Osteocyte (in vitro differentiated cells): ENCODE data around the gene CACNA2D3. TPM values are rescaled to one million over a fixed set of nuclear protein-coding genes. Genes with fewer than 3 reads are reported as not detected.
A peak's percentile ranks its signal among the peaks of the same experiment; 100 is the strongest.

ENCODE experiments used
- DNase-seq: peaks from one replicate; pipeline ENCODE4 v3.0.0; 2021; ENCODE audit warnings: mixed read lengths; ENCODE audit not compliant: unreplicated experiment; ENCODE audit errors: extremely low spot score
- H3K27ac Mint-ChIP-seq: one replicate; pipeline ENCODE4 v1.8.0; 2021; ENCODE audit warnings: mild to moderate bottlenecking, mixed read lengths; ENCODE audit not compliant: unreplicated experiment
- H3K27me3 Mint-ChIP-seq: one replicate; pipeline ENCODE4 v1.8.0; 2021; ENCODE audit warnings: mixed read lengths; ENCODE audit not compliant: unreplicated experiment
- H3K36me3 Mint-ChIP-seq: one replicate; pipeline ENCODE4 v1.8.0; 2021; ENCODE audit warnings: mixed read lengths; ENCODE audit not compliant: unreplicated experiment
- H3K4me1 Mint-ChIP-seq: one replicate; pipeline ENCODE4 v1.8.0; 2021; ENCODE audit warnings: mixed read lengths; ENCODE audit not compliant: unreplicated experiment
- H3K4me3 Mint-ChIP-seq: one replicate; pipeline ENCODE4 v1.8.0; 2021; ENCODE audit warnings: mild to moderate bottlenecking, moderate library complexity, mixed read lengths; ENCODE audit not compliant: unreplicated experiment
- H3K9me3 Mint-ChIP-seq: one replicate; pipeline ENCODE4 v1.8.0; 2021; ENCODE audit warnings: mixed read lengths; ENCODE audit not compliant: unreplicated experiment
- total RNA-seq: library from RNA; stranded (reverse); gene quantifications from 2 replicates; pipeline ENCODE4 v1.2.1, GENCODE V29; 2021
- TF ChIP-seq, protein P1 (sequence below): fragments of 200-600 bp; sonication (generic); IDR thresholded peaks from 2 replicates; pipeline ENCODE4 v1.5.0; 2021; ENCODE audit warnings: antibody characterized with exemption, mild to moderate bottlenecking, moderate library complexity

The CACNA2D3 gene
- total RNA-seq, 1 donor from 2014 or later: 0.46 TPM

DNA sequence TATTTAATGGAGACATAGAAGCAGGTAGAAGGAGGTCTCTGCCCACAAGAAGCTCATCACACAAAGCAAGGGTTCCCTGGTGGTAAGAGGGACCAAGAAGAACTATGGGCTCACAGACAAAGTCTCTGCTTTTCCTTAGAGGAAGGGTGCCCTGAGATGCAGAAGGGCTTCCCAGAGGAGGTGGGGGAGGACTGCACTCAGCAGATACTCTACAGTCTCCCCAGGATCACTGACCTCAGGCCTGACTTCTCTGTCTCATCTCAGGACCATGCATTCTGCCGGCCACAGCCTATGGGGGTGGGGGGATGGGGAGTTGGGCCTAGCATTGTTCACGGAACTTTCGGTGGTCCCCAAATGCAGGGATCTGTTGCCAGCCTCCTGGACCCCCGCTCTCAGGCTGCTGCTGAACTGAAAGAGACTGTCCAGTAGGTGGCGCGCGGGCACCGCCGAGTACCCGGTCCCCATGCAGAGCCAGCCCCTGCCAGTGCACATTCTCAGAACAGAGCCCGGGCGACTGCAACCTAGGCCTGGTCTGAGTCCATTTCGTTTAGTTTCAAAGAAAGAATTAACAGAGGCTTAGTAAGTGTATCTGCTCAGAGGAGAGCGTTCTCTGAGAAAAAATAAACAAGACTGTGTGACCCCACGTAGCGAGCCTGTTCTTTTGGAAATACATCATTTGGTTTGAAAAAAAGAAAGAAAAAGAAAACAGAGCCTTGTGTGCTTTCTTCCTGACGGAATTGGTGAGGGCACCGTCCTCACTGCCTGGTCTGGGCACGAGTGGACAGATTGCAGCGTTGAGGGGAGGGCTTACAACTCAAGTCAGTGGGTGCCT lies 731.4 kb downstream of the CACNA2D3 start:
- no peaks in the 10 kb centered on the region for H3K9me3 Mint-ChIP-seq
- no peak overlapping the region for H3K4me3 Mint-ChIP-seq

GRCh38 chr3:54856271-54856670 lies 733.9 kb downstream of the CACNA2D3 start:
- H3K27me3 Mint-ChIP-seq: peaks cover 8% of the 10 kb centered on the region
- peaks cover 8% of the 10 kb centered on the region for H3K4me1 Mint-ChIP-seq
- no peak overlapping the region for H3K27ac Mint-ChIP-seq
- DNase-seq: no peak
- TF ChIP-seq, protein P1, sequence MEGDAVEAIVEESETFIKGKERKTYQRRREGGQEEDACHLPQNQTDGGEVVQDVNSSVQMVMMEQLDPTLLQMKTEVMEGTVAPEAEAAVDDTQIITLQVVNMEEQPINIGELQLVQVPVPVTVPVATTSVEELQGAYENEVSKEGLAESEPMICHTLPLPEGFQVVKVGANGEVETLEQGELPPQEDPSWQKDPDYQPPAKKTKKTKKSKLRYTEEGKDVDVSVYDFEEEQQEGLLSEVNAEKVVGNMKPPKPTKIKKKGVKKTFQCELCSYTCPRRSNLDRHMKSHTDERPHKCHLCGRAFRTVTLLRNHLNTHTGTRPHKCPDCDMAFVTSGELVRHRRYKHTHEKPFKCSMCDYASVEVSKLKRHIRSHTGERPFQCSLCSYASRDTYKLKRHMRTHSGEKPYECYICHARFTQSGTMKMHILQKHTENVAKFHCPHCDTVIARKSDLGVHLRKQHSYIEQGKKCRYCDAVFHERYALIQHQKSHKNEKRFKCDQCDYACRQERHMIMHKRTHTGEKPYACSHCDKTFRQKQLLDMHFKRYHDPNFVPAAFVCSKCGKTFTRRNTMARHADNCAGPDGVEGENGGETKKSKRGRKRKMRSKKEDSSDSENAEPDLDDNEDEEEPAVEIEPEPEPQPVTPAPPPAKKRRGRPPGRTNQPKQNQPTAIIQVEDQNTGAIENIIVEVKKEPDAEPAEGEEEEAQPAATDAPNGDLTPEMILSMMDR: no peak
- H3K36me3 Mint-ChIP-seq: no peaks in the 10 kb centered on the region
- H3K9me3 Mint-ChIP-seq: no peaks in the 10 kb centered on the region
- no peak overlapping the region for H3K4me3 Mint-ChIP-seq

More for the DNA sequence above, 731.4 kb downstream of the CACNA2D3 start:
- peaks cover 23% of the 10 kb centered on the region for H3K27me3 Mint-ChIP-seq
- H3K27ac Mint-ChIP-seq: no peak overlapping the region
- no peaks in the 10 kb centered on the region for H3K36me3 Mint-ChIP-seq
- peak; percentile 93 for DNase-seq
- peaks cover 8% of the 10 kb centered on the region for H3K4me1 Mint-ChIP-seq
- TF ChIP-seq, protein P1: peak; percentile 96

DNA sequence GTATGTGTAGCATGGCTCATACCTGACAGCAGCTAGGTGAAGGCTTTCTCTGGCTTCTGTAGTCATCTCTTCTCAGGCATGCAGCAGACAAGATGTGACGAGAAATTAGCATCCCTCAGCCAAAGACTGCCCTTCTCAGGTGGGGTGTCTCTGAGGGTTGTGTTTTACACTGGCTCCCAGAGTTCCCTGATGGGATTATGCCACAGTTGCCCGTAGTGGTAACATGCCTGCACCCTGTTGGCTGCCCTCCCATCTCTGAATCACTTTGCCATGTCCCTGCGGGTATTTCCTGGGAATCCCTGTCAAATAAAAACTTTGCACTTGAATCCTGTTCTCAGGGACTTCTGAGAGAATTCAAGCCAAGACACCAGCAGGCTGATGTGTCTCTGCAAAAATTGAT lies 735.0 kb downstream of the CACNA2D3 start:
- H3K9me3 Mint-ChIP-seq: no peaks in the 10 kb centered on the region
- no peak for DNase-seq
- peaks cover 8% of the 10 kb centered on the region for H3K4me1 Mint-ChIP-seq
- no peak overlapping the region for H3K27ac Mint-ChIP-seq
- H3K27me3 Mint-ChIP-seq: peaks cover 7% of the 10 kb centered on the region
- no peak overlapping the region for H3K4me3 Mint-ChIP-seq
- no peaks in the 10 kb centered on the region for H3K36me3 Mint-ChIP-seq
- TF ChIP-seq, protein P1: no peak

GRCh38 chr3:54858093-54858785 lies 735.9 kb downstream of the CACNA2D3 start:
- H3K36me3 Mint-ChIP-seq: no peaks in the 10 kb centered on the region
- no peaks in the 10 kb centered on the region for H3K9me3 Mint-ChIP-seq
- H3K27ac Mint-ChIP-seq: no peak overlapping the region
- DNase-seq: no peak
- no peak overlapping the region for H3K4me3 Mint-ChIP-seq
- peaks cover 9% of the 10 kb centered on the region for H3K4me1 Mint-ChIP-seq
- TF ChIP-seq, protein P1: no peak
- no peaks in the 10 kb centered on the region for H3K27me3 Mint-ChIP-seq

DNA sequence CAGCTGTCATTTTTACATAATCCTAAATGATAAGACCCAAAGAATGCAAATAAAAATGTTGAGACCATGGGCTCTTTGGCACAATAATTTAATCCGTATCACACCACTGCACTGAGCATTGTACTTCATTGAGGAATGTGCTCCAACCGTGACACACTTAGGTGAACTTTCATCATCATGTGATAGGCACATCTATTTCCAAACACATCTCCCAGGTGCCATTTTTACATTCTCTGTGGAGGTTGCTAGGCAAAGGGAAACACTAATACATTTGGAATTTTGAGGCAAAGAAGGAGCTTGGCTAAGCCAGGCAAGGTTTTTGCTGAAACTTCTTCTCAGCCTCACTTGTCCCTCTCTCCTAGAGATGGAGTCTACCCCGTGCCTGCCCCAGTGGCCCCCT lies 736.8 kb downstream of the CACNA2D3 start:
- peaks cover 11% of the 10 kb centered on the region for H3K4me1 Mint-ChIP-seq
- no peak overlapping the region for H3K4me3 Mint-ChIP-seq
- H3K27me3 Mint-ChIP-seq: no peaks in the 10 kb centered on the region
- TF ChIP-seq, protein P1: no peak
- no peak for DNase-seq
- no peaks in the 10 kb centered on the region for H3K9me3 Mint-ChIP-seq
- H3K27ac Mint-ChIP-seq: no peak overlapping the region
- H3K36me3 Mint-ChIP-seq: no peaks in the 10 kb centered on the region
